Esophagus muscularis mucosa (tissue), 4 donors: ENCODE measurements around the gene CARS1.

Source experiments
- CTCF ChIP-seq, 3 experiments: fragments of 200-600 bp in 2 of 3; fragments of 450-650 bp in 1 of 3; sonication (generic) in 2 of 3; IDR thresholded peaks; one replicate each; pipeline ENCODE4 v1.5.1; 2017 to 2019; ENCODE audit warnings: antibody characterized with exemption in 3 of 3, mild to moderate bottlenecking in 2 of 3, moderate library complexity in 1 of 3
- EP300 ChIP-seq: sonication (generic); formaldehyde crosslinking; IDR thresholded peaks from one replicate; pipeline ENCODE4 v1.6.1; 2017; ENCODE audit warnings: antibody characterized with exemption
- POLR2A ChIP-seq: fragments of 450-650 bp; IDR thresholded peaks from one replicate; pipeline ENCODE4 v1.6.1; 2017; ENCODE audit warnings: antibody characterized with exemption, moderate library complexity, mild to moderate bottlenecking, low read depth
- POLR2AphosphoS5 ChIP-seq, 2 donors: sonication (generic); formaldehyde crosslinking; IDR thresholded peaks; one replicate each; pipeline ENCODE4 v1.6.1; 2017; ENCODE audit warnings: antibody characterized with exemption in 2 of 2

- TF ChIP-seq POLR2AphosphoS5 (IDR thresholded peaks at IDR 0.05) (no peak), POLR2A (no peak), CTCF (IDR thresholded peaks at IDR 0.05) (no peak), EP300 (no peak)
Measured at GRCh38 chr11:3011891-3012885, 45.0 kb downstream of the CARS1 start.
